H9 (cell line): ENCODE results near the gene L3MBTL4. TPM values are rescaled to one million over a fixed set of nuclear protein-coding genes. Genes with fewer than 3 reads are reported as not detected.

Source experiments
- DNase-seq: peaks from one replicate; pipeline ENCODE4 v3.0.0-alpha.2; 2017
- H2AFZ ChIP-seq: one replicate; pipeline ENCODE4 v1.6.1; 2013; ENCODE audit warnings: mild to moderate bottlenecking, low read length, control low read depth, moderate library complexity
- H2AK5ac ChIP-seq: 2 replicates; pipeline ENCODE4 v1.6.1; 2013; ENCODE audit warnings: low read length, control low read depth, mixed read lengths; ENCODE audit not compliant: insufficient read length
- H2BK120ac ChIP-seq: one replicate; pipeline ENCODE4 v1.6.1; 2013; ENCODE audit warnings: low read depth, mild to moderate bottlenecking, low read length, control low read depth, inconsistent platforms; ENCODE audit not compliant: poor library complexity, severe bottlenecking
- H2BK12ac ChIP-seq: 2 replicates; pipeline ENCODE4 v1.6.1; 2013; ENCODE audit warnings: low read length, control low read depth, mixed read lengths, low read depth; ENCODE audit not compliant: insufficient read length
- H2BK15ac ChIP-seq: 2 replicates; pipeline ENCODE4 v1.6.1; 2013; ENCODE audit warnings: low read depth, low read length, control low read depth
- H2BK20ac ChIP-seq: one replicate; pipeline ENCODE4 v1.6.1; 2013; ENCODE audit warnings: low read depth, mild to moderate bottlenecking, low read length, control low read depth, inconsistent platforms; ENCODE audit not compliant: poor library complexity, severe bottlenecking
- H2BK5ac ChIP-seq: 2 replicates; pipeline ENCODE4 v1.6.1; 2013; ENCODE audit warnings: low read length, control low read depth, mixed read lengths; ENCODE audit not compliant: insufficient read length
- H3K14ac ChIP-seq: 2 replicates; pipeline ENCODE4 v1.6.1; 2013; ENCODE audit warnings: low read length, control low read depth; ENCODE audit not compliant: insufficient read depth
- H3K18ac ChIP-seq: 2 replicates; pipeline ENCODE4 v1.6.1; 2013; ENCODE audit warnings: low read depth, mild to moderate bottlenecking, mixed read lengths, low read length, control low read depth; ENCODE audit not compliant: insufficient read length
- H3K23ac ChIP-seq: 2 replicates; pipeline ENCODE4 v1.6.1; 2013; ENCODE audit warnings: low read length, control low read depth, mixed read lengths, low read depth; ENCODE audit not compliant: insufficient read length
- H3K23me2 ChIP-seq: 2 replicates; pipeline ENCODE4 v1.6.1; 2013; ENCODE audit warnings: low read depth, mild to moderate bottlenecking, mixed read lengths, low read length, control low read depth; ENCODE audit not compliant: insufficient read length, poor library complexity, severe bottlenecking
- H3K27ac ChIP-seq: 2 replicates; pipeline ENCODE4 v1.5.1; 2013; ENCODE audit warnings: low read length, control low read depth, mixed read lengths, low read depth; ENCODE audit not compliant: insufficient read length
- H3K27me3 ChIP-seq: 2 replicates; pipeline ENCODE4 v1.6.1; 2013; ENCODE audit warnings: low read length, control low read depth, inconsistent platforms; ENCODE audit not compliant: insufficient read depth
- H3K4ac ChIP-seq: 2 replicates; pipeline ENCODE4 v1.6.1; 2013; ENCODE audit warnings: low read depth, mild to moderate bottlenecking, control low read depth, inconsistent platforms, low read length, moderate library complexity
- H3K4me1 ChIP-seq: 2 replicates; pipeline ENCODE4 v1.6.1; 2013; ENCODE audit warnings: low read length, control low read depth, inconsistent platforms; ENCODE audit not compliant: insufficient read depth
- H3K4me2 ChIP-seq: 2 replicates; pipeline ENCODE4 v1.6.1; 2013; ENCODE audit warnings: low read length, control low read depth, mixed read lengths; ENCODE audit not compliant: insufficient read length, insufficient read depth
- H3K56ac ChIP-seq: 2 replicates; pipeline ENCODE4 v1.6.1; 2013; ENCODE audit warnings: low read depth, mild to moderate bottlenecking, mixed read lengths, low read length, control low read depth; ENCODE audit not compliant: insufficient read length
- H3K79me1 ChIP-seq: 2 replicates; pipeline ENCODE4 v1.6.1; 2013; ENCODE audit warnings: low read depth, mild to moderate bottlenecking, moderate library complexity, low read length, control low read depth, inconsistent platforms; ENCODE audit not compliant: insufficient read depth, poor library complexity, severe bottlenecking
- H3K79me2 ChIP-seq: 2 replicates; pipeline ENCODE4 v1.6.1; 2013; ENCODE audit warnings: low read length, control low read depth, inconsistent platforms; ENCODE audit not compliant: insufficient read depth
- H3K9ac ChIP-seq: 2 replicates; pipeline ENCODE4 v1.6.1; 2013; ENCODE audit warnings: low read length, control low read depth, mixed read lengths; ENCODE audit not compliant: insufficient read length; ENCODE audit errors: extremely low read depth
- H3K9me3 ChIP-seq: one replicate; pipeline ENCODE4 v1.6.1; 2013; ENCODE audit warnings: low read depth, low read length, inconsistent platforms; ENCODE audit not compliant: control insufficient read depth
- H3T11ph ChIP-seq: one replicate; pipeline ENCODE4 v1.6.1; 2013; ENCODE audit warnings: mild to moderate bottlenecking, low read length, control low read depth, inconsistent platforms
- H4K20me1 ChIP-seq: one replicate; pipeline ENCODE4 v1.6.1; 2013; ENCODE audit not compliant: control insufficient read depth, insufficient read length, insufficient read depth
- H4K5ac ChIP-seq: 2 replicates; pipeline ENCODE4 v1.6.1; 2013; ENCODE audit warnings: low read depth, mild to moderate bottlenecking, mixed read lengths, low read length, control low read depth; ENCODE audit not compliant: insufficient read length
- H4K8ac ChIP-seq: replicated peaks from 2 replicates; pipeline ENCODE4 v1.6.1; 2013; ENCODE audit warnings: low read length, control low read depth, mixed read lengths, low read depth; ENCODE audit not compliant: insufficient read length
- H4K91ac ChIP-seq: 2 replicates; pipeline ENCODE4 v1.6.1; 2013; ENCODE audit warnings: low read depth, mild to moderate bottlenecking, moderate library complexity, mixed read lengths, low read length, control low read depth; ENCODE audit not compliant: insufficient read length
- H3K27ac Mint-ChIP-seq, 3 experiments: 2 replicates in 2 of 3; 3 replicates in 1 of 3; pipeline ENCODE4 v1.8.0; 2020 to 2021; ENCODE audit warnings: mixed read lengths in 3 of 3, mild to moderate bottlenecking in 1 of 3, moderate library complexity in 1 of 3
- H3K27me3 Mint-ChIP-seq: 2 replicates; pipeline ENCODE4 v1.8.0; 2021; ENCODE audit warnings: low read depth, mild to moderate bottlenecking, moderate library complexity, mixed read lengths
- H3K36me3 Mint-ChIP-seq, 3 experiments: 2 replicates in 2 of 3; 3 replicates in 1 of 3; pipeline ENCODE4 v1.8.0; 2020 to 2021; ENCODE audit warnings: low read depth in 3 of 3, mixed read lengths in 3 of 3; ENCODE audit not compliant: insufficient read depth in 1 of 3
- H3K4me1 Mint-ChIP-seq, 2 experiments: 2 replicates each; pipeline ENCODE4 v1.8.0; 2020; ENCODE audit warnings: mixed read lengths in 2 of 2
- H3K4me3 Mint-ChIP-seq, 2 experiments: 2 replicates in 1 of 2; 3 replicates in 1 of 2; pipeline ENCODE4 v1.8.0; 2020 to 2021; ENCODE audit warnings: mild to moderate bottlenecking in 2 of 2, mixed read lengths in 2 of 2, moderate library complexity in 1 of 2
- H3K9me3 Mint-ChIP-seq, 2 experiments: 2 replicates in 1 of 2; 3 replicates in 1 of 2; pipeline ENCODE4 v1.8.0; 2020; ENCODE audit warnings: mild to moderate bottlenecking in 2 of 2, mixed read lengths in 2 of 2, moderate library complexity in 1 of 2
- WGBS: extraction: QIAGEN DNeasy Blood & Tissue Kit; methylation state at CpG from one replicate; pipeline ENCODE4 v1.1.7; 2013; ENCODE audit warnings: missing lambda C conversion rate, low lambda C conversion rate, mixed read lengths; ENCODE audit not compliant: insufficient read length; ENCODE audit errors: extremely low coverage; 5-methylcytosine and 5-hydroxymethylcytosine counted together
- total RNA-seq: library from RNA; stranded (reverse); gene quantifications from 2 replicates; pipeline ENCODE4 v1.2.1, GENCODE V29; 2021
- TF ChIP-seq, protein P1 (sequence below): fragments of 200-600 bp; sonication (generic); conservative IDR thresholded peaks from 3 replicates; pipeline ENCODE4 v1.8.0; 2021; ENCODE audit warnings: antibody characterized with exemption, mild to moderate bottlenecking

The L3MBTL4 gene
- total RNA-seq, 1 experiment from 2014 or later, result 1.9 TPM

GRCh38 chr18:5963267-5963666, 451.4 kb downstream of the L3MBTL4 start:
- Histone ChIP-seq H3K79me1 (no peaks in the 10 kb centered on the region), H4K91ac (no peak overlapping the region), H3K23me2 (no peaks in the 10 kb centered on the region), H3K18ac (no peak overlapping the region), H3K9me3 (no peaks in the 10 kb centered on the region), H4K8ac (no peak overlapping the region), H3K14ac (no peak overlapping the region), H4K20me1 (no peaks in the 10 kb centered on the region), H2BK120ac (no peak overlapping the region), H2BK15ac (no peak overlapping the region), H3K27ac (no peak overlapping the region), H3K79me2 (no peaks in the 10 kb centered on the region), H2AFZ (no peak overlapping the region), H3K4me1 (no peaks in the 10 kb centered on the region), H2AK5ac (no peak overlapping the region), H4K5ac (no peak overlapping the region), H2BK12ac (no peak overlapping the region), H2BK5ac (no peak overlapping the region), H3K56ac (no peak overlapping the region), H3K9ac (no peak overlapping the region), H3K23ac (no peak overlapping the region), H2BK20ac (no peak overlapping the region), H3K4me2 (no peak overlapping the region), H3T11ph (no peak overlapping the region), H3K4ac (no peak overlapping the region), H3K27me3 (no peaks in the 10 kb centered on the region)
- Mint-ChIP-seq H3K27ac (no peak overlapping the region), H3K4me3 (no peak overlapping the region), H3K36me3 (no peaks in the 10 kb centered on the region), H3K9me3 (no peaks in the 10 kb centered on the region), H3K27me3 (peaks cover 16% of the 10 kb centered on the region), H3K4me1 (peaks cover 22% of the 10 kb centered on the region in 2 experiments)
- TF ChIP-seq, protein P1, sequence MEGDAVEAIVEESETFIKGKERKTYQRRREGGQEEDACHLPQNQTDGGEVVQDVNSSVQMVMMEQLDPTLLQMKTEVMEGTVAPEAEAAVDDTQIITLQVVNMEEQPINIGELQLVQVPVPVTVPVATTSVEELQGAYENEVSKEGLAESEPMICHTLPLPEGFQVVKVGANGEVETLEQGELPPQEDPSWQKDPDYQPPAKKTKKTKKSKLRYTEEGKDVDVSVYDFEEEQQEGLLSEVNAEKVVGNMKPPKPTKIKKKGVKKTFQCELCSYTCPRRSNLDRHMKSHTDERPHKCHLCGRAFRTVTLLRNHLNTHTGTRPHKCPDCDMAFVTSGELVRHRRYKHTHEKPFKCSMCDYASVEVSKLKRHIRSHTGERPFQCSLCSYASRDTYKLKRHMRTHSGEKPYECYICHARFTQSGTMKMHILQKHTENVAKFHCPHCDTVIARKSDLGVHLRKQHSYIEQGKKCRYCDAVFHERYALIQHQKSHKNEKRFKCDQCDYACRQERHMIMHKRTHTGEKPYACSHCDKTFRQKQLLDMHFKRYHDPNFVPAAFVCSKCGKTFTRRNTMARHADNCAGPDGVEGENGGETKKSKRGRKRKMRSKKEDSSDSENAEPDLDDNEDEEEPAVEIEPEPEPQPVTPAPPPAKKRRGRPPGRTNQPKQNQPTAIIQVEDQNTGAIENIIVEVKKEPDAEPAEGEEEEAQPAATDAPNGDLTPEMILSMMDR, result no peak
- WGBS, result no CpG with 5 or more reads among the region's 7 CpGs
- no peak for DNase-seq
